Trophoblast cell (in vitro differentiated cells and primary cell): ENCODE data around the gene INTS14.

Experiments used
- DNase-seq, 2 donors: peaks; one replicate each; pipeline ENCODE4 v3.0.0-alpha.2; 2016
- H2AFZ ChIP-seq: 2 replicates; pipeline ENCODE4 v1.6.1; 2013; ENCODE audit warnings: low read length, moderate library complexity, mild to moderate bottlenecking; ENCODE audit not compliant: insufficient read depth, poor library complexity
- H2AK5ac ChIP-seq: 2 replicates; pipeline ENCODE4 v1.6.1; 2013; ENCODE audit warnings: mild to moderate bottlenecking, low read length
- H2BK120ac ChIP-seq: 2 replicates; pipeline ENCODE4 v1.6.1; 2013; ENCODE audit warnings: low read length, mild to moderate bottlenecking, moderate library complexity; ENCODE audit not compliant: insufficient read depth, poor library complexity
- H2BK12ac ChIP-seq: 2 replicates; pipeline ENCODE4 v1.6.1; 2013; ENCODE audit warnings: mild to moderate bottlenecking, low read length, moderate library complexity
- H2BK5ac ChIP-seq: 2 replicates; pipeline ENCODE4 v1.6.1; 2013; ENCODE audit warnings: low read length, low read depth, moderate library complexity, mild to moderate bottlenecking; ENCODE audit not compliant: poor library complexity
- H3K14ac ChIP-seq: 2 replicates; pipeline ENCODE4 v1.6.1; 2013; ENCODE audit warnings: mild to moderate bottlenecking, low read length
- H3K18ac ChIP-seq: 2 replicates; pipeline ENCODE4 v1.6.1; 2013; ENCODE audit warnings: mild to moderate bottlenecking, low read length
- H3K23ac ChIP-seq: 2 replicates; pipeline ENCODE4 v1.6.1; 2013; ENCODE audit warnings: low read length
- H3K27ac ChIP-seq: 2 replicates; pipeline ENCODE4 v1.5.1; 2013; ENCODE audit warnings: low read depth, mild to moderate bottlenecking, inconsistent platforms, low read length, moderate library complexity
- H3K27me3 ChIP-seq: 2 replicates; pipeline ENCODE4 v1.6.1; 2013; ENCODE audit warnings: inconsistent platforms, mild to moderate bottlenecking, low read length, moderate library complexity; ENCODE audit not compliant: insufficient read depth
- H3K36me3 ChIP-seq, 2 experiments: 1 replicate in 1 of 2; 2 replicates in 1 of 2; pipeline ENCODE4 v1.6.1; 2013; ENCODE audit warnings: low read length in 2 of 2, mild to moderate bottlenecking in 2 of 2, moderate library complexity in 1 of 2; ENCODE audit not compliant: insufficient read depth in 2 of 2, control insufficient read depth in 1 of 2
- H3K4ac ChIP-seq: 2 replicates; pipeline ENCODE4 v1.6.1; 2013; ENCODE audit warnings: low read depth, mild to moderate bottlenecking, low read length, moderate library complexity
- H3K4me1 ChIP-seq, 2 experiments: 1 replicate in 1 of 2; 2 replicates in 1 of 2; pipeline ENCODE4 v1.6.1; 2013; ENCODE audit warnings: low read length in 2 of 2, mild to moderate bottlenecking in 2 of 2, moderate library complexity in 1 of 2; ENCODE audit not compliant: insufficient read depth in 2 of 2, control insufficient read depth in 1 of 2
- H3K4me2 ChIP-seq: 2 replicates; pipeline ENCODE4 v1.6.1; 2013; ENCODE audit warnings: inconsistent platforms, mild to moderate bottlenecking, low read length, moderate library complexity
- H3K4me3 ChIP-seq: 2 replicates; pipeline ENCODE4 v1.5.1; 2013; ENCODE audit warnings: mild to moderate bottlenecking, low read depth, low read length, inconsistent platforms
- H3K79me1 ChIP-seq: one replicate; pipeline ENCODE4 v1.6.1; 2013; ENCODE audit warnings: low read length
- H3K79me2 ChIP-seq: 2 replicates; pipeline ENCODE4 v1.6.1; 2013; ENCODE audit warnings: low read length, mild to moderate bottlenecking; ENCODE audit not compliant: control insufficient read depth, insufficient read depth, poor library complexity
- H3K9ac ChIP-seq: 2 replicates; pipeline ENCODE4 v1.6.1; 2013; ENCODE audit warnings: mild to moderate bottlenecking, low read length
- H3K9me3 ChIP-seq: 2 replicates; pipeline ENCODE4 v1.6.1; 2013; ENCODE audit warnings: low read depth, mild to moderate bottlenecking, control low read depth, inconsistent platforms, low read length; ENCODE audit not compliant: insufficient read depth
- H4K12ac ChIP-seq: 2 replicates; pipeline ENCODE4 v1.6.1; 2013; ENCODE audit warnings: low read depth, mild to moderate bottlenecking, low read length, moderate library complexity
- H4K8ac ChIP-seq: 2 replicates; pipeline ENCODE4 v1.6.1; 2013; ENCODE audit warnings: low read depth, mild to moderate bottlenecking, low read length, moderate library complexity
- H4K91ac ChIP-seq: one replicate; pipeline ENCODE4 v1.6.1; 2013; ENCODE audit warnings: low read depth, mild to moderate bottlenecking, low read length, moderate library complexity
- WGBS: extraction: QIAGEN DNeasy Blood & Tissue Kit; methylation state at CpG from one replicate; pipeline ENCODE4 v1.1.7; 2013; ENCODE audit warnings: missing lambda C conversion rate; ENCODE audit not compliant: insufficient read length, insufficient coverage; ENCODE audit errors: extremely low coverage; 5-methylcytosine and 5-hydroxymethylcytosine counted together

The INTS14 gene

GRCh38 chr15:65638109-65638508 is 27.2 kb upstream of the INTS14 start:
- no peak overlapping the region for H3K4me2 ChIP-seq
- no peaks in the 10 kb centered on the region for H3K36me3 ChIP-seq
- no peak overlapping the region for H3K23ac ChIP-seq
- H3K79me1 ChIP-seq, result no peaks in the 10 kb centered on the region
- H3K18ac ChIP-seq, result no peak overlapping the region
- DNase-seq, result no peak
- peaks cover 2% of the 10 kb centered on the region for H3K9me3 ChIP-seq
- no peaks in the 10 kb centered on the region for H3K79me2 ChIP-seq
- H4K12ac ChIP-seq, result no peak overlapping the region
- no peak overlapping the region for H2BK5ac ChIP-seq
- peaks cover 4 to 8% of the 10 kb centered on the region in 2 experiments for H3K4me1 ChIP-seq
- no peak overlapping the region for H4K8ac ChIP-seq
- H2BK120ac ChIP-seq, result no peak overlapping the region
- H2AK5ac ChIP-seq, result no peak overlapping the region
- H3K4ac ChIP-seq, result no peak overlapping the region
- no peak overlapping the region for H2AFZ ChIP-seq
- no peak overlapping the region for H3K27ac ChIP-seq
- no CpG with 5 or more reads among the region's 5 CpGs for WGBS
- H3K27me3 ChIP-seq, result no peaks in the 10 kb centered on the region
- no peak overlapping the region for H3K14ac ChIP-seq
- H3K9ac ChIP-seq, result no peak overlapping the region
- H3K4me3 ChIP-seq, result no peak overlapping the region
- H4K91ac ChIP-seq, result no peak overlapping the region
- no peak overlapping the region for H2BK12ac ChIP-seq

GRCh38 chr15:65634356-65634755 is 23.4 kb upstream of the INTS14 start:
- H4K12ac ChIP-seq, result no peak overlapping the region
- no CpG with 5 or more reads among the region's 1 CpG for WGBS
- H2AFZ ChIP-seq, result no peak overlapping the region
- H3K18ac ChIP-seq, result no peak overlapping the region
- no peak overlapping the region for H3K14ac ChIP-seq
- H3K27ac ChIP-seq, result no peak overlapping the region
- no peaks in the 10 kb centered on the region for H3K79me1 ChIP-seq
- no peak overlapping the region for H3K9ac ChIP-seq
- H2AK5ac ChIP-seq, result no peak overlapping the region
- no peaks in the 10 kb centered on the region for H3K36me3 ChIP-seq
- no peaks in the 10 kb centered on the region for H3K27me3 ChIP-seq
- no peaks in the 10 kb centered on the region for H3K79me2 ChIP-seq
- H3K9me3 ChIP-seq, result no peaks in the 10 kb centered on the region
- DNase-seq, result peak in 1 of 2 donors; percentile 13
- H2BK12ac ChIP-seq, result no peak overlapping the region
- no peak overlapping the region for H3K4me3 ChIP-seq
- no peak overlapping the region for H3K23ac ChIP-seq
- H4K8ac ChIP-seq, result no peak overlapping the region
- no peaks in the 10 kb centered on the region for H3K4me1 ChIP-seq
- no peak overlapping the region for H4K91ac ChIP-seq
- no peak overlapping the region for H3K4me2 ChIP-seq
- H2BK120ac ChIP-seq, result no peak overlapping the region
- H2BK5ac ChIP-seq, result no peak overlapping the region
- no peak overlapping the region for H3K4ac ChIP-seq

GRCh38 chr15:65633752-65634151 is 22.8 kb upstream of the INTS14 start:
- Histone ChIP-seq H3K9me3 (no peaks in the 10 kb centered on the region), H3K79me1 (no peaks in the 10 kb centered on the region), H2BK120ac (no peak overlapping the region), H2AK5ac (no peak overlapping the region), H4K12ac (no peak overlapping the region), H3K23ac (no peak overlapping the region), H4K8ac (no peak overlapping the region), H2BK12ac (no peak overlapping the region), H3K27me3 (no peaks in the 10 kb centered on the region), H3K4me3 (no peak overlapping the region), H3K4ac (no peak overlapping the region), H3K9ac (no peak overlapping the region), H4K91ac (no peak overlapping the region), H3K4me2 (no peak overlapping the region), H3K18ac (no peak overlapping the region), H3K14ac (no peak overlapping the region), H3K79me2 (no peaks in the 10 kb centered on the region), H3K4me1 (no peaks in the 10 kb centered on the region), H2AFZ (no peak overlapping the region), H3K27ac (no peak overlapping the region), H3K36me3 (no peaks in the 10 kb centered on the region), H2BK5ac (no peak overlapping the region)
- no peak for DNase-seq
- WGBS, result no CpG with 5 or more reads among the region's 2 CpGs

- Histone ChIP-seq H3K23ac (no peak overlapping the region), H4K12ac (no peak overlapping the region), H3K27me3 (no peaks in the 10 kb centered on the region), H3K79me2 (no peaks in the 10 kb centered on the region), H2BK5ac (no peak overlapping the region), H2BK120ac (no peak overlapping the region), H2AFZ (no peak overlapping the region), H3K9me3 (no peaks in the 10 kb centered on the region), H2BK12ac (no peak overlapping the region), H4K8ac (no peak overlapping the region), H3K14ac (no peak overlapping the region), H3K79me1 (no peaks in the 10 kb centered on the region), H3K27ac (no peak overlapping the region), H3K9ac (no peak overlapping the region), H3K4me2 (no peak overlapping the region), H3K18ac (no peak overlapping the region), H3K36me3 (no peaks in the 10 kb centered on the region), H3K4me3 (no peak overlapping the region), H3K4me1 (no peaks in the 10 kb centered on the region), H3K4ac (no peak overlapping the region), H2AK5ac (no peak overlapping the region), H4K91ac (no peak overlapping the region)
- no peak for DNase-seq
- WGBS, result no CpG with 5 or more reads among the region's 4 CpGs
Observed at GRCh38 chr15:65632780-65633375, 21.9 kb upstream of the INTS14 start.
